ENCODE data around the gene CLDN6.

Gene CLDN6

DNA sequence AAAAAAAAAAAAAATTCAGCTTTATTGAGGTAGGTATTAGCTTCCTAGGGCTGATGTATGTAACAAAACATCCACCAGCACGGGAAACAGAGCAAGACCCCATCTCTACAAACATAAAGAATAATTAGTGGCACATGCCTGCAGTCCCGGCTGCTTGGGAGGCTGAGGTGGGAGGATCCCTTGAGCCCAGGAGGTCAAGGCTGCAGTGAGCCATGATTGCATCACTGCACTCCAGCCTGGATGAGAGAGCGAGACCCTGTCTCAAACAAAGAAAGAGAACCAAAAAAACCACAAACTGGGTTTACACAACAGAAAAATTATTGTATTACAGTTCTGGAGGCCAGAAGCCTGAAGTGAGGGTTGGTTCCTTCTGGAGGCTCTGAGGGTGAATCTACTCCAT, 24.4 kb upstream of the CLDN6 start:
- Mint-ChIP-seq H3K27ac (no peak overlapping the region), H3K4me1 (ENCODE audit: low read depth) (peaks cover 13% of the 10 kb centered on the region), H3K9me3 (no peaks in the 10 kb centered on the region), H3K27me3 (peaks cover 86% of the 10 kb centered on the region), H3K36me3 (ENCODE audit: low read depth) (no peaks in the 10 kb centered on the region), H3K4me3 (no peak overlapping the region)
- no peak for DNase-seq

DNA sequence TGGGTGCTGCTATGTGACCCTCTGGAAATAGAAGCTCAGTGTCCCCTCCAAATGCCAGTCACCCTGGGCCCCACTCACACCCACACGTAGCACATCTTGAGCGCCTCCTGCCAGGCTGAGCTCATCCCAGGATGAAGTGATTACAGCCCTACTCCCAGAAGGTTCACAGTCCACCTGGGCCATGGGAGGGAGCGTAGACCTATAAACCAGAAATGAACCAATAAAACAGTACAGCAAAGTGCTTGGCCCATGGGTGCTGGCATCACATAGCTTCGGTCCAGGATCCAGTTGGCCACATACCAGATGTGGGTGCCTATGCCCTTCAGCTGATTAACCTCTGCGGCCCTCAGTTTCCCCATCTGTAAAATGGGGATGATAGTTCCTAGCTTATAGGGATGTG, 20.9 kb upstream of the CLDN6 start:
- Mint-ChIP-seq H3K4me1 (ENCODE audit: low read depth) (peaks cover 11% of the 10 kb centered on the region), H3K36me3 (ENCODE audit: low read depth) (no peaks in the 10 kb centered on the region), H3K9me3 (no peaks in the 10 kb centered on the region), H3K4me3 (no peak overlapping the region), H3K27me3 (peaks cover 89% of the 10 kb centered on the region), H3K27ac (no peak overlapping the region)
- no peak for DNase-seq

DNA sequence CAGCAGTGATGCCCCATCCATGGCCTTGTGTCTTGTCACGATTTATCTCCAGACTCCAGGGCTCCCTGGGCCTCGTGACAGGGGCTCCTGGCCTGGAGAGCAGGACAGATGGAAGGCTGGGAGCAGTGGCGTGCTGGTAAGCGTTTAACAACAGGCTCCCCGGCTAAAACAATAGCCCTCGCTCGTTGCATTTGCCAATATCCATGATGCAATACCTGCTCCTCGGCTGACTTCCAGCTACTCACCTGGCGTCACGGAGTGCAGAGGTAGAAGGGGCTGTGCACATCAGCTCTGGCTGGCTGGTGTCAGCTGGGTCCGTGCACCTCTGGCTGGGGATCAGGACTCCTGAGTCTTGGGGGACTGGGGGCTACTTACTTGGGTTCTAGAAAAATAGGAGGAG, 20.3 kb upstream of the CLDN6 start:
- no peak for DNase-seq
- Mint-ChIP-seq H3K36me3 (ENCODE audit: low read depth) (no peaks in the 10 kb centered on the region), H3K4me1 (ENCODE audit: low read depth) (peaks cover 11% of the 10 kb centered on the region), H3K9me3 (no peaks in the 10 kb centered on the region), H3K4me3 (no peak overlapping the region), H3K27me3 (peaks cover 89% of the 10 kb centered on the region), H3K27ac (no peak overlapping the region)

DNA sequence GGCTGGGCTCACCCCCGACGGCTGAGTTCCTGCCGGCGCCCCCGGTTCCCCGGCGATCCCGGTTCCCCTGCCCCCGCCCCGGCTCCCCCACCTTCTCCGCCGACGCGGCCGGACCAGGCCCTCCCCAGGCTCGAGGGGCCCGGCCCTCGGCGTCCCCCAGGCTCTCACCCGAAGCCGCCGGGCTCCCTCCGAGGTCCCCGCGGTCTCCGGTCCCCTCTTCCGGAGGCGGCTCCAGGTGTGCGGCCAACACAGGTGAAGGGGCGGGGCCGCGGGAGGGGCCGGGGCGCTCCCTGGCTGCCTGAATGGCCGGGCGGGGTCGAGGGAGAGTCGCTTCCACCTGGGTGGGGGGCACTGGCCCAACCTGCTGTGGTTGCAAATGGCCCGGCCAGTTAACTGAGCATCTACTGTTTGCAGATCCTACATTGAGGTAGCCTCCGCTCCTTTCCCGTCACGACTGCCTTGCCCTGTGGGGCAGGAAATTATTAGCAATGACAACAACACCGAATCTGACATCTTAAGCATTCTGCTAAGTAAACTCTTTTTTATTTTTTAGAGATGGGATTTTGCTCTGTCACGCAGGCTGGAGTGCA, 18.8 kb upstream of the CLDN6 start, which contains the start of gene BICDL2:
TSS of gene BICDL2 (minus strand) at position 219 of the 590 bp plus-strand sequence. CDS start 1,448 bp downstream, outside the sequence.
- H3K36me3 Mint-ChIP-seq (ENCODE audit: low read depth), result no peaks in the 10 kb centered on the region
- H3K9me3 Mint-ChIP-seq, result no peaks in the 10 kb centered on the region
- no peak within 1 kb of the TSS for H3K4me3 Mint-ChIP-seq
- H3K27me3 Mint-ChIP-seq, result peaks cover 90% of the 10 kb centered on the region
- no peak for DNase-seq
- H3K27ac Mint-ChIP-seq, result no peak within 1 kb of the TSS
- H3K4me1 Mint-ChIP-seq (ENCODE audit: low read depth), result peaks cover 11% of the 10 kb centered on the region

DNA sequence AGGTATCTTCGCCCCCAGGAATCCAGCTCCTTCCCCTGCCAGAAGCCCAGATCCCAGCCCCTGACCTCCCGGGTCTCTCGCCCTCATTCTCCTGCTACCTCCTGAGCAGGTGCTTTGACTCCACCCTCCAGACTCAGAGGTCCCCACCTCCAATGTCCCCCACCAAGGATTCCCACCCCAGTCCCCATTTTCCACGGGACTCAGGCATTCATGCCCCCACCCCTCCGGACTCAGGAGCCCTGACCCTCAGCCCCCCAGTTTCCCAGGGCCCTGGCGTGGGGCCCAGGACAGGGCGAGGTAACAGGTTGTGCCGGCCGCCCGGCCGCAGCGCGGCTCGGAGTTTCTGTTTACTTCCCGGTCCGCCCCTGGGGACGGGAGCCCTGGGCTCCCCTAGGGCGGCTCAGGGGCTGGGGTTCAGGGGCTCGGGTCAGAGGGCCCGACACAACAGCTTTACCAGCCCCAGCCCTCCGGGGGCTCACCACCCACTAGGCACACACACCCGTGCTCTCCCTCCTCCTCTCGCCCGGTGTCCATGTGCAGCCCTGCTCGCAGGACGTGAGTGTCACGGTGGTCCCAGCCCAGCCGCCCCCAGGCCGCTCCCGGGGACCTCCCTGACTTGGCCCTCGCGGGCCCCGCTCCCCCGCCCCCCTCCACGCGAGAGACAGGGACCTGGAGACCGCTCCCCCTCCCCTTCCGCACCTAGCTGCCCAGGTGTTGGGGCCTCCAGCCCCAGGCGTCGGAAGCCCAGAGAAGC, 18.2 kb upstream of the CLDN6 start:
- no peak overlapping the region for H3K27ac Mint-ChIP-seq
- H3K4me1 Mint-ChIP-seq (ENCODE audit: low read depth), result peaks cover 11% of the 10 kb centered on the region
- H3K27me3 Mint-ChIP-seq, result peaks cover 88% of the 10 kb centered on the region
- H3K4me3 Mint-ChIP-seq, result no peak overlapping the region
- no peak for DNase-seq
- no peaks in the 10 kb centered on the region for H3K36me3 Mint-ChIP-seq (ENCODE audit: low read depth)
- no peaks in the 10 kb centered on the region for H3K9me3 Mint-ChIP-seq

DNA sequence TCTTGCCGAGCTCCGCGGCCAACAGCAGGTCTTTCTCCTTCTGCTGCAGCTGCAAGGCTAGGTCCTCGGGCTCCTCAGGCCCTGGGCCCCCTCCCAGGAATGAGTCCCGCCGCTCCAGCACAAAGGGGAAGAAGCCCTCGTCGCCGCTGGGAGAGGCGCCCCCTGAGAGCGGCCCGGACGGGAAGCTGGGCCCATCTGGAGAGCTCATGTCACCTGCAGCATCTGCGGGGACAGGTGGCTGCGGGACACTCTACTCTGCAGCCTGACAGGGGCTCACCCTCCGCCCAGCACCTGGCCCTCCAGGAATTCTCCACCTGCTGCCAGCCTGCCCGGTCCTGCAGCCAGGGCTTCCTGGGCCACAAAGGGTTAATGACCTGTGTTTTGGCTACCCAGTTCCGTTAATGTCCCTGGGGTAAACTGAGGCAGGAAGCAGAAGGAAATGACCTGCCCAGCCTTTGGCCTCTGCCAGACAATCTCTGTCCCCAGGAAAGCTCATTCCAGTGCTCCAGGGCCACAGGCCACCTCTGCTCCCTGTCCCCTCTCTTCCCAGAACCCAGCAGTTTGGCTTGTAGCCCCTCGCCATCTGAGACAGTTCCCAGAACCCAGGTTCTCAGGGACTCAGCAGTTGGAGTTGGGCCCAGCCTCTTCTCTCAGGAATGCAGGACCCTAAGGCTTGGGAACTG, 17.4 kb upstream of the CLDN6 start:
- no peak overlapping the region for H3K4me3 Mint-ChIP-seq

DNA sequence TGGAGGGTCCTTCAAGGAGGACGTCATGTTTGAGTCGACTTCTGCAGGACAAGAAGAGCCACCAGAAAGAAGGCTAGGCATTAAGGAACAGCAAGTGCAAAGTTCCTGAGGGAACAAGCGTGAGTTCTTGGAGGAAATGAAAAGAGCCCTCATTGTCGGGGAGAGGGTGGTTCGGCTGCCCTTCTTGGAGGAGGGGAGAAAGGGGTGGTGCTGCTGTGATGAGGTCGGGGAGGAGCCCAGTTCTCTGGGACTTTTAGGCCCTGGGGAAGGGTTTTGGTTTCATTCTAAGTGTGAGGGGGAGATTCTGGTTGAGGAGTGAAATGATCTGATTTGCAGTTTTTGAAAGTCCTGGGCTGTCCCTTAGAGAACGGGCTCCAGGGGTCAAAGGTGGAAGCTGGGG, 14.6 kb upstream of the CLDN6 start:
- Mint-ChIP-seq H3K4me1 (ENCODE audit: low read depth) (peaks cover 25% of the 10 kb centered on the region), H3K27ac (no peak overlapping the region), H3K27me3 (peaks cover 79% of the 10 kb centered on the region), H3K36me3 (ENCODE audit: low read depth) (peaks cover 4% of the 10 kb centered on the region), H3K9me3 (no peaks in the 10 kb centered on the region), H3K4me3 (no peak overlapping the region)
- DNase-seq, result no peak

More for the DNA sequence above, 17.4 kb upstream of the CLDN6 start:
- H3K9me3 Mint-ChIP-seq, result no peaks in the 10 kb centered on the region
- no peaks in the 10 kb centered on the region for H3K36me3 Mint-ChIP-seq (ENCODE audit: low read depth)
- no peak overlapping the region for H3K27ac Mint-ChIP-seq
- H3K4me1 Mint-ChIP-seq (ENCODE audit: low read depth), result peaks cover 11% of the 10 kb centered on the region
- no peak for DNase-seq
- peaks cover 88% of the 10 kb centered on the region for H3K27me3 Mint-ChIP-seq

DNA sequence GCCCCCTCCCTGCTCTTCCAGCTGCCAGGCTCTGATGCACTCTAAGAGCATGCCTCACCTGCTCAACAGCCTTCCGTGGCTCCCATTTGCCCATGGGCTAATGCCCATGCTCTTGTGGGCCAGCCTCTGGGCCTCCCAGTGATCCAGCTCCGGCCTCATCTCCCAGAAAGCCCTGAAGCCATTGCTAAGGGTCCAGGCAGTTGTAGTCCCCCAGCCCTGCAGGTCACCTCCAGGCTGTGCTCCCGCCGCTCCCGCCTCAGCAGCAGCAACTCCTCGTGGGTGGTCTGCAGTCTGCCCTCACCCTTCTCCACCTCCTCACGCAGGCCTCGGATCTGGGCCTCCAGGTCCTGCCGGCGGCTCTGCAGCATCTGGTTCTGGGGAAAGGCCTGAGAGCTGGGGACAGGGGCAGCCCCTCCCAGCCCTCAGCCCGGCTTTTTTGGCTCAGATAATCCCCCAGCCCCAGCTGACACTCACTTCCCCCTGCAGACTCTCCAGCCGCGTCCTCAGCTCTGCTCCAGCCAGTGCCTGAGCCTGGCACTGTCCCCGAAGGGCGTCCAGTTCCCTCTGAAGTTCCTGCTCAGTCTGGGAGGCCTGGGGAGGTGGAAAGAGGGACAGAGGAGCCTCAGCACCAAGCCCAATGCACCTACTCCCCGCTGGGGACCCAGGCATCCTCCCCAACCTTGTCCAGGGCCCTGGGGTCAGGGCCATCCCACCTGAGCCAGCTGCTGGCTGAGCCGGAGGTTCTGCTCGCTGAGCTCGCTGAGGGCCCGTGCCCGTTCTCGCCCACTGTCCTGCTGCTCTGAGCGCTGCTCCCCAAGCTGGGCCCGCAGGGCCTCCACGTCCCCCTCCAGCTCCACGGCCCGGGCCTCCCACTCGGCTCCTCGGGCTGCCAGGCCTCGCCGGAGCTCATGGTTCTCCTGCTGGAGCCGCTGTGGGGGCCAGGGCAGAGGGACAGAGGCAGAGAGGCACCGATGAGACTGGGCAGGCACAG, 12.5 kb upstream of the CLDN6 start:
- Mint-ChIP-seq H3K27ac (no peak overlapping the region), H3K4me1 (ENCODE audit: low read depth) (peaks cover 20% of the 10 kb centered on the region), H3K9me3 (no peaks in the 10 kb centered on the region), H3K36me3 (ENCODE audit: low read depth) (peaks cover 23% of the 10 kb centered on the region), H3K27me3 (peaks cover 65% of the 10 kb centered on the region), H3K4me3 (no peak overlapping the region)
- DNase-seq, result no peak

DNA sequence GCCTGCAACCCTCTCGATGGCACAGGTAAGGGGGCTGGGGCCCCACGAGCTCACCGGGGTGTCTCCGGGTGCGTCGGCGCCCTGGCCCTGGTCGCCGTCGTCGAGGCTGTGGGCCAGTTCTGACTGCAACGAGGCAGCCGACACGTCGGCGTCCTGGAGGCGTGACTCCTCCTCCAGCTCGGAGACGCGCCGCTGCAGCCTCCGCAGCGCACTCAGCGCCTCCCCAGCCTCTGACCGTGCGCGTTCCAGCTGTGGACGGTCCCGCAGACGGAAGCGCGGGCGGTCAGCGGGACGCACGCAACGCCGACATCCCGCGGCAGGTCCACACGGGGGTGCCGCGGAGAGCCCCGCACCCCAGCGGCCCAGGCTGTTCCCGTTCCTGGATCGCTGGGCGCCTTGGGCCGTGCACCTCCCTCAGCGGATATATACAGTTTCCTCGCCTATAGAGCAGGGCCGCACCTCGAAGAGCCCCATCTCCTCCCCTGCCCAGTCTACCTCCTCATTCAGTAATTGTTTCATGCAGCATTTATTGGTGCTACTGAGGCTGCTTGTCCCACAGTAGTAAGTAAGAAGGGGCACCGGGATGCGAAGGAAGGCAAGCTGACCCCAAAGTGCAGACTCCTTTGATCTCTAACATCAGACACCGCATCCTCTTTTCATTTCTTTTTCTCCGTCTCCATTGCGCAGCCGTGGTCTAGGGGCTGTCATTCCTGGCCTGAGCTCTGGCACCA, 11.7 kb upstream of the CLDN6 start:
- Mint-ChIP-seq H3K4me1 (ENCODE audit: low read depth) (peaks cover 27% of the 10 kb centered on the region), H3K4me3 (peak overlapping the region; percentile 30), H3K27me3 (peaks cover 56% of the 10 kb centered on the region), H3K36me3 (ENCODE audit: low read depth) (peaks cover 25% of the 10 kb centered on the region), H3K9me3 (no peaks in the 10 kb centered on the region), H3K27ac (no peak overlapping the region)
- DNase-seq, result peak; percentile 66

DNA sequence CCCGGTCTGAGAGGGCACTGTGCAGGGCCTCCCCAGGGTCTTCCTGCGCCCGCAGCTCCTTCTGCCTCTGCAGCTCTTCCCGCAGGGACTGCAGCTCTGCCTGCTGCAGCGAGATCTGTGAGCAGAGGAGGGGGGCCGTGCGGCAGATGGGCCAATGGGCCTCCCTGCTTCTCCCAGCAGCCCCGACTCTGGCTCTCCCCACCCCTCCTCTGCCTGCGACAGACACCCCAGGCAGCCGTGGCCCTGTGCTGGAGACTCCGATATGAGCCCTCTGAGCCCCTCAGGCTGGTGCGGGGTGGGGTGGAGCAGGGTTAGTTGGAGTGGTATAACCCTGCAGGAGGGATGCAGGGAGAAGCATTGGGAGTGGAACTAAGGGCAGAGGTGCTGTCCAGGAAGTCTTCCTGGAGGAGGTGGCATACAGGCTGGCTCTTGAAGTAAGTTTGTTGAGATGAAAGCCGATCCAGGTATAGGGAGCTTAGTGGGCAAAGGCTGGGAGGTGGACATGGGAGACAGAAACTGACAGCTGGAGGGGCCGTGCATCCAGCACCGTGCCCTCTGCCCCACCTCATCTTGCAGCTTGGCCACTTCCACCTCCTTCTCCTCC, 10.8 kb upstream of the CLDN6 start:
- H3K9me3 Mint-ChIP-seq, result no peaks in the 10 kb centered on the region
- peaks cover 48% of the 10 kb centered on the region for H3K27me3 Mint-ChIP-seq
- no peak overlapping the region for H3K4me3 Mint-ChIP-seq
- no peak for DNase-seq
- H3K27ac Mint-ChIP-seq, result no peak overlapping the region
- peaks cover 29% of the 10 kb centered on the region for H3K36me3 Mint-ChIP-seq (ENCODE audit: low read depth)
- H3K4me1 Mint-ChIP-seq (ENCODE audit: low read depth), result peaks cover 30% of the 10 kb centered on the region

DNA sequence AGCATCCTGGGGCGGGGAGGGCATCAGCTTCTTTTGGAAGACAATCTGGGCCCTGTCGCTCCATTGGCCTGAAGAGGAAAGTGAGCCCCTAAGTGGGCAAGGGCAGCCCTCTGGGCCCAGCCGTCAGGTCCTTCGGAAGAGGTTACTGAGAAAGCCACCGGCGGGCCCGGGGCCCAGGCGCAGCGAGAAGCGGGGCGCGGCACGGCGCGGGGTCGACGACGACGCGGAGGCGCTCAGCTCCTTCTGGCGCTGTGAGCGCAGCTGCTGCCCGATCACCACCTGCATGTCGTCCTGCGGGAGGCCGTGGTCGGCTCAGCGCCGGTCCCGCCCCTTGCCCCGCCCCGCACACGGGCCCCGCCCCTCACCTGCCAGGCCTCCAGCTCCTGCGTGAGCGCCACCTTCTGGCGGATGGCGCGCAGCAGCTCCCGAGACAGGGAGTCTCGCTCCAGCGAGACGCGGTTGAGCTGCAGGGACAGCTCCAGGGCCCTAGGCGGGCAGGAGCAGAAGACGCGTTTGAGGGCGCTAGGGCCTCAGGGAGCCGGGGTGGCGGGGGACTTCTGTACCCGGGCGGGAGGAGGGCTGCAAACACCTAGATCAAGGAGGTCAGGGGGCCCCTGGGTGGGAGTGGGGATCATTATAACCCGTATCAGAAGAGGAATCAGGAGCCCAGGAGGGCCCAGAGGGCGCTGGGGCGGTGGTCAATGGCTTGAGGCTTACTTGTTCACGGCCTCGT, 10.2 kb upstream of the CLDN6 start:
- Mint-ChIP-seq H3K9me3 (no peaks in the 10 kb centered on the region), H3K36me3 (ENCODE audit: low read depth) (peaks cover 29% of the 10 kb centered on the region), H3K27me3 (peaks cover 41% of the 10 kb centered on the region), H3K4me3 (no peak overlapping the region), H3K27ac (no peak overlapping the region), H3K4me1 (ENCODE audit: low read depth) (peaks cover 37% of the 10 kb centered on the region)
- peak; percentile 91 for DNase-seq

DNA sequence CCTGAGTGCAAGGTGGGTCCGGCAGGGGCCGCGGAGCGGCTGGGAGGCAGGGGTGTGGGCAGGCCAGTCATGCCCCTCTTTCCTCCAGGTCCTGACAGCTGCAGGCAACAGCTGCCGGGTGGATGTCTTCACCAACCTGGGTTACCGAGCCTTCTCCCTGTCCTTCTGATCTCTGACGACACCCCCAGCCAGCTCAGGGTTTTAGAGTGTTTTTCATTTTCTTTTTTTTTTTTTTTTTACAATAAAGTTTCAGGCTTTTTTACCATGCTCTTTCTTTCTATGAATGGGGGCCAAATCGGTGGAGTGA, 9.5 kb upstream of the CLDN6 start:
- Mint-ChIP-seq H3K27ac (no peak overlapping the region), H3K36me3 (ENCODE audit: low read depth) (peaks cover 29% of the 10 kb centered on the region), H3K27me3 (peaks cover 34% of the 10 kb centered on the region), H3K4me3 (no peak overlapping the region), H3K4me1 (ENCODE audit: low read depth) (peaks cover 44% of the 10 kb centered on the region), H3K9me3 (no peaks in the 10 kb centered on the region)
- no peak for DNase-seq

Measured in activated T-cell treated with anti-CD3 and anti-CD28 coated beads, Interleukin-2, amount 50 U/mL, for 24 hours (primary cell).